HepG2 (cell line): ENCODE results near the gene ST6GALNAC3. TPM values are rescaled to one million over a fixed set of nuclear protein-coding genes. Genes with fewer than 3 reads are reported as not detected.

Source experiments
- ATAC-seq: fragments of 200-7000 bp; cut with Tn5 transposase; 3 replicates; pipeline ENCODE4 v1.9.1; 2020; ENCODE audit warnings: mild to moderate bottlenecking, moderate library complexity
- BruUV-seq: library from RNA; stranded (reverse); fragments of 400-500 nt; replicated peaks from 2 replicates; lab custom pipeline; 2021; lab: Mats Ljungman, UMichigan
- CTCF ChIA-PET: fragments of 300-600 bp; formaldehyde crosslinking; extraction: SDS; loops from one replicate; lab custom pipeline; 2021; ENCODE audit warnings: low total read pairs, inconsistent platforms, low intra/inter-chr PET ratio; lab: Yijun Ruan, JAX
- POLR2A ChIA-PET: fragments of 350-600 bp; sonication (Branson Sonifier 250); formaldehyde crosslinking; loops from one replicate; lab custom pipeline; 2020; ENCODE audit warnings: antibody characterized with exemption, inconsistent platforms; lab: Yijun Ruan, JAX
- DNase-seq: peaks from one replicate; pipeline ENCODE4 v3.0.0-alpha.2; 2015; ENCODE audit warnings: low spot score
- FAIRE-seq: peaks from 3 replicates; lab custom pipeline; 2011; peaks lifted over from hg19 to GRCh38; lab: Jason Lieb, UNC
- H2AFZ ChIP-seq: one replicate; pipeline ENCODE4 v1.6.1; 2011; ENCODE audit warnings: low read length, inconsistent platforms
- H3K27ac ChIP-seq: fragments of 300-600 bp; 3 replicates; pipeline ENCODE4 v1.8.0; 2011; ENCODE audit warnings: mixed run types, mild to moderate bottlenecking, mixed read lengths, low read length, inconsistent platforms; ENCODE audit not compliant: insufficient read depth; ENCODE audit errors: extremely low read length
- H3K27me3 ChIP-seq, 2 experiments: fragments of 200-600 bp in 1 of 2; 2 replicates in 1 of 2; 3 replicates in 1 of 2; pipeline versions ENCODE4 v1.6.0 to v1.8.0; 2011; ENCODE audit warnings: low read length in 2 of 2, mild to moderate bottlenecking in 2 of 2, moderate library complexity in 2 of 2, inconsistent platforms in 1 of 2; ENCODE audit not compliant: insufficient read depth in 2 of 2, control insufficient read depth in 1 of 2
- H3K36me3 ChIP-seq, 2 experiments: fragments of 200-600 bp in 1 of 2; replicated peaks in 1 of 2; 2 replicates in 1 of 2; 3 replicates in 1 of 2; pipeline versions ENCODE4 v1.5.1 to v1.8.0; 2011; ENCODE audit warnings: low read length in 2 of 2, inconsistent platforms in 1 of 2; ENCODE audit not compliant: insufficient read depth in 2 of 2, control insufficient read depth in 1 of 2
- H3K4me1 ChIP-seq: 2 replicates; pipeline ENCODE4 v1.5.1; 2012; ENCODE audit warnings: low read length, inconsistent platforms; ENCODE audit not compliant: insufficient read depth
- H3K4me2 ChIP-seq: 2 replicates; pipeline ENCODE4 v1.6.0; 2011; ENCODE audit warnings: low read depth, low read length, inconsistent platforms
- H3K4me3 ChIP-seq, 3 experiments: fragments of 200-600 bp in 1 of 3; sonication (generic), shearing (Covaris generic) in 1 of 3; replicated peaks in 1 of 3; 2 replicates each; pipeline ENCODE4 v1.5.1; 2011 to 2016; ENCODE audit warnings: low read length in 3 of 3, inconsistent platforms in 2 of 3, low read depth in 2 of 3, mild to moderate bottlenecking in 2 of 3, control low read depth in 1 of 3, mixed read lengths in 1 of 3; ENCODE audit not compliant: insufficient read depth in 1 of 3
- H3K79me2 ChIP-seq: one replicate; pipeline ENCODE4 v1.6.1; 2011; ENCODE audit warnings: low read length, inconsistent platforms; ENCODE audit not compliant: insufficient read depth
- H3K9ac ChIP-seq: 2 replicates; pipeline ENCODE4 v1.6.0; 2011; ENCODE audit warnings: mild to moderate bottlenecking, low read depth, low read length, inconsistent platforms; ENCODE audit not compliant: insufficient read depth
- H3K9me3 ChIP-seq: 2 replicates; pipeline ENCODE4 v1.5.1; 2012; ENCODE audit warnings: mild to moderate bottlenecking, low read length
- H4K20me1 ChIP-seq: 2 replicates; pipeline ENCODE4 v1.6.0; 2011; ENCODE audit warnings: inconsistent platforms, mild to moderate bottlenecking, low read length, moderate library complexity; ENCODE audit not compliant: insufficient read depth
- IRX3 ChIP-seq: sonication (generic); formaldehyde crosslinking; IDR thresholded peaks from 2 replicates; pipeline ENCODE4 v1.8.1; 2023; ENCODE audit warnings: mild to moderate bottlenecking, low read depth, missing genetic modification reagents, borderline replicate concordance
- KLF16 ChIP-seq, 2 experiments: sonication (generic) in 1 of 2; formaldehyde crosslinking in 1 of 2; IDR thresholded peaks; 2 replicates each; pipeline versions ENCODE4 v1.6.1 to v1.8.0; 2016 to 2023; ENCODE audit warnings: missing genetic modification reagents in 2 of 2, missing compliant biosample characterization in 1 of 2
- NFKBIZ ChIP-seq: IDR thresholded peaks from 2 replicates; pipeline ENCODE4 v1.6.1; 2018; ENCODE audit warnings: missing genetic modification reagents, missing compliant biosample characterization
- NR3C1 ChIP-seq: sonication (generic); formaldehyde crosslinking; IDR thresholded peaks from 2 replicates; pipeline ENCODE4 v1.4.0; 2020; ENCODE audit warnings: missing genetic modification reagents
- ZNF234 ChIP-seq: sonication (generic); formaldehyde crosslinking; conservative IDR thresholded peaks from 2 replicates; pipeline ENCODE4 v1.5.1; 2020; ENCODE audit warnings: mild to moderate bottlenecking, missing genetic modification reagents
- ZNF343 ChIP-seq: sonication (generic); formaldehyde crosslinking; IDR thresholded peaks from 2 replicates; pipeline ENCODE4 v1.4.0; 2020; ENCODE audit warnings: mild to moderate bottlenecking, missing genetic modification reagents
- WGBS: methylation state at CpG from one replicate; pipeline ENCODE4 v1.1.6; 2017; ENCODE audit warnings: low lambda C conversion rate; 5-methylcytosine and 5-hydroxymethylcytosine counted together
- in situ Hi-C: cut with HindIII; loops from 2 replicates; pipeline ENCODE4 v1.10.0; 2017; ENCODE audit warnings: low pct_unique_long_range_greater_than_20kb; ENCODE audit not compliant: extremely low pct_ligation_motif_present
- intact Hi-C: fragments of 100-400 bp; cut with micrococcal nuclease; formaldehyde crosslinking; loops from one replicate; pipeline ENCODE4 v1.10.0; 2022; ENCODE audit not compliant: unreplicated experiment
- polyA plus RNA-seq, 8 experiments: library from polyadenylated mRNA; depleted of rRNA in 3 of 8; stranded (reverse) in 7 of 8; unstranded in 1 of 8; fragments of >200 nt; fragmentation: Illumina TruSeq in 4 of 8; extraction: Trizol in 4 of 8; gene quantifications; 2 replicates each; pipeline versions ENCODE4 v1.2.1 to v1.2.3, GENCODE V29; 2011 to 2016; ENCODE audit warnings: low read depth in 4 of 8, missing spikeins in 1 of 8, mixed read lengths in 1 of 8; ENCODE audit not compliant: insufficient read depth in 1 of 8
- total RNA-seq, 5 experiments: library from RNA; depleted of rRNA; stranded (reverse); fragments of >200 nt; fragmentation: Illumina TruSeq; extraction: Trizol; gene quantifications; 2 replicates each; pipeline ENCODE4 v1.2.3, GENCODE V29; 2016; ENCODE audit warnings: low read depth in 1 of 5

Gene ST6GALNAC3
- total and polyA plus RNA-seq, 2 of the 13 experiments (the other 11 are each of a cell fraction or from before 2014, with no cell fraction given), result not detected

GRCh38 chr1:76086109-76086508 lies 11.6 kb downstream of the ST6GALNAC3 start:
- Histone ChIP-seq H3K4me3 (no peak overlapping the region), H3K79me2 (no peaks in the 10 kb centered on the region), H3K9ac (no peak overlapping the region), H3K27ac (no peak overlapping the region), H3K36me3 (no peaks in the 10 kb centered on the region), H3K4me2 (no peak overlapping the region), H3K9me3 (no peaks in the 10 kb centered on the region), H2AFZ (no peak overlapping the region), H3K27me3 (peaks cover 0 to 4% of the 10 kb centered on the region in 2 experiments; a peak in 1 of 5 replicates), H4K20me1 (no peaks in the 10 kb centered on the region), H3K4me1 (no peaks in the 10 kb centered on the region)
- ATAC-seq (no peak), FAIRE-seq (no peak), DNase-seq (no peak)
- no TSS peak for BruUV-seq
- in situ Hi-C loops (no loop called here), intact Hi-C loops (no loop called here)
- TF ChIP-seq NFKBIZ (CRISPR knock-in tag) (no peak), IRX3 (CRISPR knock-in tag) (no peak), ZNF343 (CRISPR knock-in tag) (no peak)
- ChIA-PET CTCF (no interaction called here), POLR2A (no interaction called here)
- 17% methylated on average over 3 of the region's 3 CpGs for WGBS

DNA sequence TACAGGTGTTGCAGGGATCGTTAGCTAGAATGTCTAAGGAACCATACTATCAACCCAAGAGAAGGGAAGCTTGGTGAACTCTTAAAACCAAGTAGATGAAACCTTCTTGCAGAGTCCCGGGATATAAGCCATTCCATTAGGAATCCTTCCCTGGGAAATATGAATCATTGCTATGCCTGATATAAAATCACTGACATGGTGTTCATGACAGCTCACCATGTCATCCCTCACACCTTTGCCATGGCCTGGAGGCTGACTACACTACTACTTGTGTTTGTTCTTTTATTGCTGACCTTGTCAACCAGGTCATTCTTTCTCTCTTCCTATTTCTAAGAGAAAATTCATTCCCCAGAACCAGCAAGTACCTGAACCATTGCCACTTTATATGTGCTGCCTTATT lies 12.1 kb downstream of the ST6GALNAC3 start:
- H3K9me3 ChIP-seq, result no peaks in the 10 kb centered on the region
- no peak for ATAC-seq
- no peak overlapping the region for H3K9ac ChIP-seq
- TF ChIP-seq KLF16 (CRISPR knock-in tag; IDR thresholded peaks at IDR 0.05) (no peak), NR3C1 (no peak), ZNF234 (CRISPR knock-in tag) (no peak)
- TF ChIP-seq, all 625 proteins: peak for 0
- Histone ChIP-seq H4K20me1 (no peaks in the 10 kb centered on the region), H3K4me3 (no peak overlapping the region), H3K4me1 (no peaks in the 10 kb centered on the region), H3K36me3 (no peaks in the 10 kb centered on the region), H3K4me2 (no peak overlapping the region), H3K27me3 (peaks cover 0 to 4% of the 10 kb centered on the region in 2 experiments; a peak in 1 of 5 replicates), H3K27ac (no peak overlapping the region), H2AFZ (no peak overlapping the region), H3K79me2 (no peaks in the 10 kb centered on the region)
- POLR2A ChIA-PET, result no interaction called here
- CTCF ChIA-PET, result no interaction called here
- intact Hi-C loops (no loop called here), in situ Hi-C loops (no loop called here)
- no peak for FAIRE-seq
- DNase-seq, result no peak
- WGBS, result 0% methylated on average over 2 of the region's 2 CpGs
- no TSS peak for BruUV-seq
